ENCODE measurements around the gene KDM6B.

The KDM6B gene

DNA sequence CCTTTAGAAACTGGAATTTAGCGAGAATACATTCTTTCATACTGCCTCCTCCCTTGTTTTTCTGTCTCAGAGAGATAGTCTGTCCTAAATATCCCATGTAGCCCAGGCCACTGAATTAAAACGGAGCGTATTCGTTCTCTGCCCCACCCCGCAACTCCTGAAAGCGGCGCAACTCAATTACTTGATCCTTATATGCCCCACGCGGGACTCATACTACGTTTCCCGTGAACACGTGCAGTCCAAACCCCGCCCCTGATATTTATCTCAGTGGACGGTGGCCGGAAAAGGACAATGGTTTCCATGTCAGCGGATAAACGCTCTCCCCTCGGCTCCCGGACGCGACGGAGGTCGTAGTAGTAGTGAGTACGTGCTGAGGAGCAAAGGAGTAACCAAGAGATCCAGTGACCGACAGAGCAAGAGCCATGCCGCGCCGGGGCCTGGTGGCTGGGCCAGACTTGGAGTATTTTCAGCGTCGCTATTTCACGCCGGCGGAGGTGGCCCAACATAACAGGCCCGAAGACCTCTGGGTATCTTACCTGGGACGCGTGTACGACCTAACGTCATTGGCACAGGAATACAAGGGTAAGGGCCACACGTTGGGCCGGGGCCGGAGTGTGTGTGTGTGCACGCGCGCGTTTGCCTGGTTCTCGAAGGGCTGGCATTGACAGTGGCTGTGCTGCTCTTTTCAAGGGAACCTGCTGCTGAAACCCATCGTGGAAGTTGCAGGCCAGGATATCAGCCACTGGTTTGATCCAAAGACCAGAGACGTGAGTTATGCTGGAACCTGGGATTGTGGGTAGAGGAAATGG lies 23.9 kb downstream of the KDM6B start, which contains the start of gene CYB5D1:
Gene CYB5D1, plus strand, starts transcription at position 291 of the 809 bp plus-strand sequence. Its CDS starts 132 bp downstream, at position 423.
- peak within 1 kb of the TSS; percentile 98 for H3K27ac ChIP-seq
- TF ChIP-seq, protein P1, sequence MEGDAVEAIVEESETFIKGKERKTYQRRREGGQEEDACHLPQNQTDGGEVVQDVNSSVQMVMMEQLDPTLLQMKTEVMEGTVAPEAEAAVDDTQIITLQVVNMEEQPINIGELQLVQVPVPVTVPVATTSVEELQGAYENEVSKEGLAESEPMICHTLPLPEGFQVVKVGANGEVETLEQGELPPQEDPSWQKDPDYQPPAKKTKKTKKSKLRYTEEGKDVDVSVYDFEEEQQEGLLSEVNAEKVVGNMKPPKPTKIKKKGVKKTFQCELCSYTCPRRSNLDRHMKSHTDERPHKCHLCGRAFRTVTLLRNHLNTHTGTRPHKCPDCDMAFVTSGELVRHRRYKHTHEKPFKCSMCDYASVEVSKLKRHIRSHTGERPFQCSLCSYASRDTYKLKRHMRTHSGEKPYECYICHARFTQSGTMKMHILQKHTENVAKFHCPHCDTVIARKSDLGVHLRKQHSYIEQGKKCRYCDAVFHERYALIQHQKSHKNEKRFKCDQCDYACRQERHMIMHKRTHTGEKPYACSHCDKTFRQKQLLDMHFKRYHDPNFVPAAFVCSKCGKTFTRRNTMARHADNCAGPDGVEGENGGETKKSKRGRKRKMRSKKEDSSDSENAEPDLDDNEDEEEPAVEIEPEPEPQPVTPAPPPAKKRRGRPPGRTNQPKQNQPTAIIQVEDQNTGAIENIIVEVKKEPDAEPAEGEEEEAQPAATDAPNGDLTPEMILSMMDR (IDR thresholded peaks at IDR 0.05) = no peak; the same call in 1 of the 2 replicates

DNA sequence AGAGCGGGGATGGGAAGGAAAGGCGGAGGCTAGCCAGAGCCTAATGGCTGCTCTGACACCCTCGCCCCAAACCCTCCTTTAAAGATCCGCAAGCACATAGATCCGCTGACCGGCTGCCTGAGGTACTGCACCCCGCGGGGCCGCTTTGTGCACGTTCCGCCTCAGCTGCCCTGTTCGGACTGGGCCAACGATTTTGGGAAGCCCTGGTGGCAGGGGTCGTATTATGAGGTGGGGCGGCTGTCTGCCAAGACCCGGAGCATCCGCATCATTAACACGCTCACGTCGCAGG lies 24.4 kb downstream of the KDM6B start:
- peak overlapping the region; percentile 98 for H3K27ac ChIP-seq
- TF ChIP-seq, protein P1 (IDR thresholded peaks at IDR 0.05) = no peak; the same call in none of the 2 replicates
- no peak for TF ChIP-seq ZFX (IDR thresholded peaks at IDR 0.05; ENCODE audit: borderline replicate concordance)

DNA sequence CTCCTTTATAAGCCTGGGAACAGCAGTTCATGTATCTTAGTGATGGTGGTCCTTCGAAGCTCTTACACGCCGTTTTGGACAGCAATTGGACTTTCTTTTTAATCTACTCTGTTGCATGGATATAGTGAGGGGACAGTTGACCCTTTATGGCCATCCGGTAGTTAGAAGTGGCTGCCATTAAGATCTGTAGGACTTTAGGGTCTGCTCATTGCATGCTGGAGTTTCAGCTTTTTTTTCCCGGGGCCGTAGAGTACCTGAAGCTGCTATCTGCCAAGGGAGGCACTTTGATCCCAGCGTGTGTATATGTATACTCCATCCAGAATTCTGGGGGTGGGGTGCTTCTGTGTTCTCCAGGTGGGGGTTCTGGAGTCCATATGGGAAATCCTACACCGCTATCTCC lies 25.0 kb downstream of the KDM6B start:
- peak overlapping the region; percentile 98 for H3K27ac ChIP-seq
- TF ChIP-seq, protein P1 (IDR thresholded peaks at IDR 0.05) = no peak
- no peak for TF ChIP-seq ZFX (IDR thresholded peaks at IDR 0.05; ENCODE audit: borderline replicate concordance)

DNA sequence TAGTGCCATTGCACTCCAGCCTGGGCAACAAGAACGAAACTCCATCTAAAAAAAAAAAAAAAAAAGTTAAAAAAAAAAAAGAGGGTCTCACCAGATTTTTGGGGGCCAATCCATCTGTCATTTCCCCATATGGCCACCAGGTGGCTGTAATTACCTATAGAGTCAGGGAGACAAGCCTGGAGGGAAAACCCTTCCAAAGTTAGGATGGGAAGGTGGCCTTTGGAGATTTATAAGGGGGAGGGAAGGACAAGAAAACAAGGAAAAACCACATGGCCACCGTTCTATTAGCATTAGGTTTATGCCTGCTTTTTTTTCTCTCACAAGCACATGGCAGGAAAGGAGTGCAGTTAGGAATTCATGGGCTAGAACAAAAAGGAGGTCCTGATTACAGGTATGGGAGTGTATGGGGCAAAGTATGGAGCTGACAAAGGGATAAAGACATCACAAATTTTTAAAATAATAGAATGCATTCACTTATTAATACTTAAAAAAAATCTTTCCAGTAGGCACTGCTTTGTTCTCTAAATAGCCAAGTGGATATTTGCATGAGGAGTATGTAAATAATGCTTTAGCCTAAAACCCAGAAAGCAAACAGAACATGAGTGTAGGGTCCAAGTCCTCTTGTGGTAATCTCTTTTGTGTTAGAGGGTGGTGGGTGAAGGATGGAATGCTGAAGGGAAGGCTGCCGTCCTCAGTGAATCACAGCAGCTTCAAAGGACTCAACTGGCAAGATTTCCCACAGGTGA lies 28.8 kb downstream of the KDM6B start:
- H3K27ac ChIP-seq = peak overlapping the region; percentile 98
- TF ChIP-seq ZFX (IDR thresholded peaks at IDR 0.05; ENCODE audit: borderline replicate concordance) = no peak
- TF ChIP-seq, protein P1 (IDR thresholded peaks at IDR 0.05) = peak; percentile 90

- H3K27ac ChIP-seq = peak overlapping the region; percentile 98
Observed at GRCh38 chr17:7864384-7864783, 30.4 kb downstream of the KDM6B start.

- no peak for TF ChIP-seq ZFX (IDR thresholded peaks at IDR 0.05; ENCODE audit: borderline replicate concordance)
- TF ChIP-seq, protein P1 (IDR thresholded peaks at IDR 0.05) = no peak
- H3K27ac ChIP-seq = peak overlapping the region; percentile 98
Observed at GRCh38 chr17:7864995-7865650, 31.1 kb downstream of the KDM6B start.

- TF ChIP-seq, protein P1 (IDR thresholded peaks at IDR 0.05) = no peak
- TF ChIP-seq ZFX (IDR thresholded peaks at IDR 0.05; ENCODE audit: borderline replicate concordance) = no peak
- H3K27ac ChIP-seq = 0 out of 2 replicates have a peak overlapping the region, but pooled peaks have one; percentile 10
Observed at GRCh38 chr17:7867881-7868329, 33.9 kb downstream of the KDM6B start.
